ENCODE results near the gene ZNF614.
"Not testable (repeated sequence)": the region's sequence is repeated elsewhere in the genome, so short reads cannot be mapped to it uniquely, and the experiment has no call there.

ZNF614 gene

DNA sequence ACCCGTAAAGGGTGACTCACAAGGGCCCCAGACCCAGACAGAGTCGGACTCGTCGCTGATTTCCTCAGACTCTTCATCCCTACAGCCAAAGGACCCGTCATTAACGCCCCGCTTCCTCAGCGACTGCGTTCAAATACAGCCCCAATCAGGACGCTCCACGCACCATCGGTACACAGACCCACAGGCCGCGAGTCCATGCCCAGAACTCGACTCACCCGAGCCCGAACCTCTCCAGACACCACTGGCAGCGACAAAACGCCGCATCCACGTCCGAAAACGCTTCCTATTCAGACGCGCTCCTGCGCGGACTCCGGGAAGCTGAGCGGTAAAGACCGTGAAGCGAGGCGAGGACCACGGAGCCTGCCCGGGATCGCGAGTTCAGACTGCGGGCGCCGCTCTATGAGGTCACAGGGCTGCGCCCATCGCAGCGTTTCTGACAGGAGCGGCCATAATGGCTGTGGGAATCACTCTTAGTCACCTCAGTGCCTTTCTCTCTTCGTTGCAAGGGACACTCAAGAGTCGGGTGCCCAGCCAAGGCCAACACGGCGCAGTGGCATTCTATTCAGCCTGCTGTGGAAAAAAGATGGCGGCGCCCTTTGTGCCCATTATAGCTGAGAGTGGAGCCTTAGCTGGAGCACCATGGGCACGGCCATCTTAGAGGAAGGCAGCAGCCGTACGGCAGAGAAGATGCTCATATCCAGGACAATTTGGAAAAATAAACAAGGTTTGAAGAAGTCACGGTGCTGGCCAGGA, at the start of gene ZNF614:
TSS of gene ZNF614 (minus strand) at position 353 of the 753 bp plus-strand sequence. CDS start 2,634 bp downstream, outside the sequence.
- DNase-seq: peak; percentile 85

GRCh38 chr19:52070496-52070895, 42.3 kb upstream of the ZNF614 start:
- no peak for DNase-seq

DNA sequence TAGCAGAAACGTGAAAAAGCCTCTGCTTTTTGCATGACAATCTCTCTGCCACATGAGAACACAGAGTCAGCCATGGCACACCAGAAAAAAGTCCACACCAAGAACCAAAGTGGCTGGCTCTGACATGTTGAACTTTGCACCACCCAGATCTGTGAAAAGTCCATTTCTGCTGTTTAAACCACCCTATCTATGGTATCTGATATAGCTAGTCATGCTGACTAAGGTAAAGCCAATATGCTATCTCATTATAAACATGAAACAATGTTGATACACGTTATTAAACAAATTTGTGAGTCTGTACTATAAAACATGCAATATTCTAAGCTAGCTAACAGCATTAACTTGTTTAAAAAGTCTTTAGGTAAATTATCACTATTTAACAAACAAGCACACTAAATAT, 41.5 kb upstream of the ZNF614 start:
- DNase-seq: no peak

DNA sequence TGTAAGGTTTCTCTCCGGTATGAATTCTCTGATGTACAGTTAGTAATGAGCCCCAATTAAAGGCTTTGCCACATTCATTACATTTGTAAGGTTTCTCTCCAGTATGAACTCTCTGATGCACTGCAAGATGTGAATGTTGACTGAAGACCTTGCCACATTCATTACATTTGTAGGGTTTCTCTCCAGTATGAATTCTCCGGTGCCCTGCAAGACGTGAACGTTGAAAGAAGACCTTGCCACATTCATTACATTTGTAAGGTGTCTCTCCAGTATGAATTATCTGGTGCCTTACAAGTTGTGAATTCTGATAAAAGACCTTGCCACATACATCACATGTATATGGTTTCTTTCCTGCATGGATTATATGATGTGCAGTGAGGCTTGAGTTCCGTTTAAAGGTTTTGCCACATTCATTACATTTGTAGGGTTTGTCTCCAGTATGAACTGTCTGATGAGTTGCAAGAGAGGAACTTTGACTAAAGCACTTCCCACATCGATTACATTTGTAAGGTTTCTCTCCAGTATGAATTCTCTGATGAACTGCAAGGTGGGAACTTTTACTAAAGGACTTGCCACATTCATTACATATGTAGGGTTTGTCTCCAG, 38.2 kb upstream of the ZNF614 start:
- DNase-seq: no peak

- no peak for DNase-seq
Measured at GRCh38 chr19:52065399-52065798, 37.2 kb upstream of the ZNF614 start.

DNA sequence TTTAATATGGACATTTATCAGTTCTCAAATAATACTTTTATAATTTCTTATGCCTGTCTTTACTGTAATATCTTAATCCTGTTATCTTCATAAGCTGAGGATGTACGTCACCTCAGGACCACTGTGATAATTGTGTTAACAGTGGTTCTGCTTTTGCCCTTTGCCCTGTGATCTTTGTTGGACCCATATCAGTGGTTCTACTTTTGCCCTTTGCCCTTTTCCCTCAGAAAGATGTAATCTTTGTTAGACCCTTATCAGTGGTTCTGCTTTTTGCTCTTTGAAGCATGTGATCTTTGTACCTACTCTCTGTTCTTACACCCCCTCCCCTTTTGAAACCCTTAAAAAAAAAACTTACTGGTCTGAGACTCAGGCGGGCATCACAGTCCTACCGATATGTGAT, 28.3 kb upstream of the ZNF614 start:
- DNase-seq: not testable (repeated sequence)

DNA sequence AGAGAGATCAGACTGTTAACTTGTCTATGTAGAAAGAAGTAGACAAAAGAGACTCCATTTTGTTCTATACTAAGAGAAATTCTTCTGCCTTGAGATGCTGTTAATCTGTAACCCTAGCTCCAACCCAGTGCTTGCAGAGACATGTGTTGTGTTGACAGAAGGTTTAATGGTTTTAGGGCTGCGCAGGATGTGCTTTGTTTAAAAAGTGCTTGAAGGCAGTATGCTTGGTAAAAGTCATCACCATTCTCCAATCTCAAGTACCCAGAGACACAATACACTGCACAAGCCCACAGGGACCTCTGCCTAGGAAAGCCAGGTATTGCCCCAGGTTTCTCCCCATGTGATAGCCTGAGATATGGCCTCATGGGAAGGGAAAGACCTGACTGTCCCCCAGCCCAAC, 23.6 kb upstream of the ZNF614 start:
- DNase-seq: not testable (repeated sequence)

GRCh38 chr19:52048555-52049501, 20.6 kb upstream of the ZNF614 start, which contains the start of gene ZNF432:
TSS of gene ZNF432 (minus strand) at chr19:52048838. CDS start at chr19:52046868, 1,970 bp downstream.
- peak; percentile 87 for DNase-seq

GRCh38 chr19:52039169-52039568, 11.0 kb upstream of the ZNF614 start:
- DNase-seq: no peak

DNA sequence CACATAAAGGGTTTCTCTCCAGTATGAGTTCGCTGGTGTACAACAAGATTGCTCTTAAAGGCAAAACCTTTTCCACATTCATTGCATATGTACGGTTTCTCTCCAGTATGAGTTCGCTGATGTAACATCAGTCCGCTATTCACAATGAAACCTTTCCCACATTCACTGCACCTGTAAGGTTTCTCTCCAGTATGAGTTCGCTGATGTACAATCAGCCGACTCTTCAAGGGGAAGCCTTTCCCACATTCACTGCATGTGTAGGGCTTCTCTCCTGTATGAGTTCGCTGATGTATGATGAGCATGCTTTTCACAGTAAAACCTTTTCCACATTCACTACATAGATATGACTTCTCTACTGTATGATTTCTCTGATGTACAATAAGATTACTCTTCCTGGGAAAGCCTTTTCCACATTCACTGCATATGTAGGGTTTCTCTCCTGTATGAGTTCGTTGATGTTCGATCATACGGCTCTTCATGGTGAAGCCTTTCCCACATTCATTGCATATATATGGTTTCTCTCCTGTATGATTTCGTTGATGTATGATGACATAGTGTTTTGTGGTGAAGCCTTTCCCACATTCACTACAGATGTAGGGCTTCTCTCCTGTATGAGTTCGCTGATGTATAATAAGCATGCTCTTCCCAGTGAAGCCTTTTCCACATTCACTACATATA, 6.0 kb upstream of the ZNF614 start:
- DNase-seq: no peak

GRCh38 chr19:52028780-52029123, 573 bp upstream of the ZNF614 start:
- no peak for DNase-seq

GRCh38 chr19:52026255-52026990, 1.8 kb downstream of the ZNF614 start:
- DNase-seq: not testable (repeated sequence)

GRCh38 chr19:52024478-52024877, 3.7 kb downstream of the ZNF614 start:
- DNase-seq: not testable (repeated sequence)

DNA sequence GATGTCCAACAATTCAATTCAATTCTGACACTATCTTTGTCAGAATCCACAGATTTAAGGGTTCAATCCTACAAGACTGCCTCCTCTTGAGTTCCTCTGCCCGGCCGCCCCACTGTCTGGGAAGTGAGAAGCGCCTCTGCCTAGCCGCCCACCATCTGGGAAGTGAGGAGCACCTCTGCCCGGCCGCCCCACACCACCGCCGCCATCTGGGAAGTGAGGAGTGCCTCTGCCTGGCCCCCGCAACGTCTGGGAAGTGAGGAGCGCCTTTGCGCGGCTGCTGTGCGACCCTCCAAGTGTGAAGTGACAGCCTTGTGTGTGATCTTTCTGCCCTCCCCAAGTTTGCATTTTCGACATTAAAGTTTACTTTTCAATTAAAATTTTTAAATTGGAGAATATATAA, 6.0 kb downstream of the ZNF614 start:
- no peak for DNase-seq

DNA sequence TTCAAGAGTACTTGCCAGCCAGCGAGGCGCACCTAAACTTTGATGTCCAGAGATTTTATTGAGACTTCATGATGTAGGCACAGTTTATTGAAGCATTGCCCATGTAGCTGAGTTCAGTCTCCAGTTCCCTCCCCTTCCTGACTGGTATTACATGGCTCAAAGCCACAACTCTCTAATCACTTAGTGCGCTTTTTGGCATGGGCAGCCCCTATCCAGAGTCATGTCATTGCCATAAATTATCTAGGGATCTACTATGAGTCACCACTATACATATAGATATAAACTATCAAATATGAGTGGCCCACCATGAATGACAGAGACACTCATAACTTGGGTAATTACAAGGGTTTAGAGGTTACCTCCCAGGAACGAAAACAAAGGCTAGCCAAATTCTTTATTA, 7.7 kb downstream of the ZNF614 start:
- no peak for DNase-seq

GRCh38 chr19:52010674-52011073, 17.5 kb downstream of the ZNF614 start:
- no peak for DNase-seq

- peak; percentile 88 for DNase-seq
Measured at GRCh38 chr19:52007806-52008557, 20.2 kb downstream of the ZNF614 start, which contains the start of gene ZNF615. TSS of gene ZNF615 (minus strand) at chr19:52008211. CDS start at chr19:52003711, 4,500 bp downstream.

DNA sequence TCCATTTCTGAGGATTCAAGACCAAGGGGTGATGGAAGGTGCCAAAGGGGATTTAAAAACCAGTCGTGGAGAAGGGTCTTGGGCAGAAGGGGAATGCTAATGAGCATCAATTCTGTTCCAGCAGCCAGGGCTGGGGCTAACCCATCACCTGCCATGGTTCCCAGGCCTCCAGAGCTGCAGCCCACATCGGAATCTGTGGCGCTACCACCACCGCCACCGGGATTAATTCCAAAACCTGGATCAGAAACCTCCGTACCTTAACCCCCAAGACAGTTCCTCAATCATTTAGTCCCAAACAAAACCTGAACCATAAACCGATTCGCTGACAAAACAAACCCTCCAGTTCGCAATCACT, 20.8 kb downstream of the ZNF614 start:
- peak; percentile 4 for DNase-seq

- DNase-seq: no peak
Measured at GRCh38 chr19:51994048-51994644, 34.0 kb downstream of the ZNF614 start.

GRCh38 chr19:51993422-51993821, 34.8 kb downstream of the ZNF614 start:
- DNase-seq: no peak

All from CD4-positive, alpha-beta T cell treated with Interleukin-12 subunit alpha and Interleukin-12 subunit beta, for 1 hour (primary cell).